Measurements from ENCODE around the gene SYF2. TPM values are rescaled to one million over a fixed set of nuclear protein-coding genes. Genes with fewer than 3 reads are reported as not detected.
"Not testable (repeated sequence)": the region's sequence is repeated elsewhere in the genome, so short reads cannot be mapped to it uniquely, and the experiment has no call there.

SYF2 gene
- total RNA-seq, 1 donor from 2014 or later = 33.9 TPM

GRCh38 chr1:25197235-25197975, 34.9 kb downstream of the SYF2 start:
- Histone ChIP-seq H3K4me1 (ENCODE audit: control insufficient read depth in 3 of 3, insufficient read depth in 3 of 3, low read length in 3 of 3) (peaks cover 24 to 43% (median 30%) of the 10 kb centered on the region in 3 donors), H3K9me3 (ENCODE audit: control insufficient read depth in 3 of 3, low read length in 3 of 3) (no peaks in the 10 kb centered on the region), H3K4me3 (ENCODE audit: low read length in 3 of 3) (no peak overlapping the region), H3K27ac (ENCODE audit: low read depth, low read length) (no peak overlapping the region), H3K36me3 (ENCODE audit: control insufficient read depth in 3 of 3, insufficient read depth in 3 of 3, low read length in 3 of 3) (no peaks in the 10 kb centered on the region), H3K27me3 (ENCODE audit: control insufficient read depth in 3 of 3, insufficient read depth in 3 of 3, low read length in 3 of 3) (peaks cover 5 to 36% (median 27%) of the 10 kb centered on the region in 3 donors), H3K9ac (ENCODE audit: low read depth in 1 of 3, low read length in 3 of 3) (no peak overlapping the region)

GRCh38 chr1:25196830-25197229, 35.5 kb downstream of the SYF2 start:
- Histone ChIP-seq H3K27ac (ENCODE audit: low read depth, low read length) (no peak overlapping the region), H3K9me3 (ENCODE audit: control insufficient read depth in 3 of 3, low read length in 3 of 3) (no peaks in the 10 kb centered on the region), H3K9ac (ENCODE audit: low read depth in 1 of 3, low read length in 3 of 3) (no peak overlapping the region), H3K4me1 (ENCODE audit: control insufficient read depth in 3 of 3, insufficient read depth in 3 of 3, low read length in 3 of 3) (peaks cover 24 to 43% (median 30%) of the 10 kb centered on the region in 3 donors), H3K4me3 (ENCODE audit: low read length in 3 of 3) (no peak overlapping the region), H3K36me3 (ENCODE audit: control insufficient read depth in 3 of 3, insufficient read depth in 3 of 3, low read length in 3 of 3) (no peaks in the 10 kb centered on the region), H3K27me3 (ENCODE audit: control insufficient read depth in 3 of 3, insufficient read depth in 3 of 3, low read length in 3 of 3) (peaks cover 5 to 40% (median 27%) of the 10 kb centered on the region in 3 donors)

DNA sequence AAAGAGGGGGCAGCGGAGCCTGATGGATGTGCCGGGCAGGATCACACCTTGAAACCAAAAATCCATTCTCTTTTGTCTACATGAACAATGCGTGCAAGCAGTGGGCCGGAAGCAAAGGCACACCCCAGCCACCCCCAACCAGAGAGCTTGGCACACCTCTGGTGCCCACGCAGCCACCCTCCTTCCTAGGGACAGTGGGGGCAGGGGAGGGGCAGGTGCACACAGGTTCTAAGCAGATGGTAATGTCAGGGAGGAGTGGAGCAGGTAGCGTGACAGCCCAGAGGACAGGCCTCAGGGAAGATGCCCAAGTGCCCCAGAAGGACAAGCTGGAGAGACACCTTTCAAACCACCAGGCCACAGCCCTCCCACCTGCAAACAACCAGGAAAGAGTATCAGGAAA, 36.5 kb downstream of the SYF2 start:
- Histone ChIP-seq H3K36me3 (ENCODE audit: control insufficient read depth in 3 of 3, insufficient read depth in 3 of 3, low read length in 3 of 3) (no peaks in the 10 kb centered on the region), H3K4me3 (ENCODE audit: low read length in 3 of 3) (no peak overlapping the region), H3K27ac (ENCODE audit: low read depth, low read length) (no peak overlapping the region), H3K9me3 (ENCODE audit: control insufficient read depth in 3 of 3, low read length in 3 of 3) (no peaks in the 10 kb centered on the region), H3K4me1 (ENCODE audit: control insufficient read depth in 3 of 3, insufficient read depth in 3 of 3, low read length in 3 of 3) (peaks cover 24 to 38% (median 30%) of the 10 kb centered on the region in 3 donors), H3K27me3 (ENCODE audit: control insufficient read depth in 3 of 3, insufficient read depth in 3 of 3, low read length in 3 of 3) (peaks cover 9 to 45% (median 27%) of the 10 kb centered on the region in 3 donors), H3K9ac (ENCODE audit: low read depth in 1 of 3, low read length in 3 of 3) (no peak overlapping the region)

- Histone ChIP-seq H3K36me3 (ENCODE audit: control insufficient read depth in 3 of 3, insufficient read depth in 3 of 3, low read length in 3 of 3) (no peaks in the 10 kb centered on the region), H3K4me1 (ENCODE audit: control insufficient read depth in 3 of 3, insufficient read depth in 3 of 3, low read length in 3 of 3) (peaks cover 16 to 30% (median 21%) of the 10 kb centered on the region in 3 donors), H3K9me3 (ENCODE audit: control insufficient read depth in 3 of 3, low read length in 3 of 3) (no peaks in the 10 kb centered on the region), H3K27me3 (ENCODE audit: control insufficient read depth in 3 of 3, insufficient read depth in 3 of 3, low read length in 3 of 3) (peaks cover 9 to 41% (median 27%) of the 10 kb centered on the region in 3 donors), H3K27ac (ENCODE audit: low read depth, low read length) (no peak overlapping the region), H3K9ac (ENCODE audit: low read depth in 1 of 3, low read length in 3 of 3) (no peak overlapping the region), H3K4me3 (ENCODE audit: low read length in 3 of 3) (no peak overlapping the region)
Observed at GRCh38 chr1:25194572-25195020, 37.7 kb downstream of the SYF2 start.

DNA sequence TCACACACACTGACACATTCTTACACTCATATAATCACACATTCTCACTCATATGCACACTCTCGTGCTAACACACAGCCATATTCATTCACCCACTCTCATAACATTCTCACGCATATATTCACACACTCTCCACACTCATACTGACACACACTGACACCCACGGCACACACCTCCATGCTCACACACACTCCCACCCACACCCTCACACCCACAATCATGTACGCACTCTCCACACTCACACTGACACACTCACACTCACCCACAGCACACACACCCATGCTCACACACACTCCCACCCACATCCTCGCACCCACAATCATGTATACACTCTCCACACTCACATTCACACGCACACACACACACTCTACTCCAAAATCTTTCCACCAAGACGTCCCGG, 38.2 kb downstream of the SYF2 start:
- no peaks in the 10 kb centered on the region for H3K36me3 ChIP-seq (ENCODE audit: control insufficient read depth in 3 of 3, insufficient read depth in 3 of 3, low read length in 3 of 3)
- peaks cover 9 to 41% (median 27%) of the 10 kb centered on the region in 3 donors for H3K27me3 ChIP-seq (ENCODE audit: control insufficient read depth in 3 of 3, insufficient read depth in 3 of 3, low read length in 3 of 3)
- peaks cover 11 to 24% (median 15%) of the 10 kb centered on the region in 3 donors for H3K4me1 ChIP-seq (ENCODE audit: control insufficient read depth in 3 of 3, insufficient read depth in 3 of 3, low read length in 3 of 3)
- H3K9me3 ChIP-seq (ENCODE audit: control insufficient read depth in 3 of 3, low read length in 3 of 3) = no peaks in the 10 kb centered on the region
- H3K4me3 ChIP-seq (ENCODE audit: low read length in 3 of 3) = no peak overlapping the region
- no peak overlapping the region for H3K27ac ChIP-seq (ENCODE audit: low read depth, low read length)
- no peak overlapping the region for H3K9ac ChIP-seq (ENCODE audit: low read depth in 1 of 3, low read length in 3 of 3)

- Histone ChIP-seq H3K9ac (ENCODE audit: low read depth in 1 of 3, low read length in 3 of 3) (no peak overlapping the region), H3K4me1 (ENCODE audit: control insufficient read depth in 3 of 3, insufficient read depth in 3 of 3, low read length in 3 of 3) (peaks cover 3 to 16% (median 7%) of the 10 kb centered on the region in 3 donors), H3K4me3 (ENCODE audit: low read length in 3 of 3) (no peak overlapping the region), H3K27me3 (ENCODE audit: control insufficient read depth in 3 of 3, insufficient read depth in 3 of 3, low read length in 3 of 3) (peaks cover 9 to 41% (median 27%) of the 10 kb centered on the region in 3 donors), H3K27ac (ENCODE audit: low read depth, low read length) (no peak overlapping the region), H3K36me3 (ENCODE audit: control insufficient read depth in 3 of 3, insufficient read depth in 3 of 3, low read length in 3 of 3) (no peaks in the 10 kb centered on the region), H3K9me3 (ENCODE audit: control insufficient read depth in 3 of 3, low read length in 3 of 3) (no peaks in the 10 kb centered on the region)
Observed at GRCh38 chr1:25193229-25193628, 39.1 kb downstream of the SYF2 start.

- Histone ChIP-seq H3K27ac (ENCODE audit: low read depth, low read length) (no peak overlapping the region), H3K9ac (ENCODE audit: low read depth in 1 of 3, low read length in 3 of 3) (no peak overlapping the region), H3K36me3 (ENCODE audit: control insufficient read depth in 3 of 3, insufficient read depth in 3 of 3, low read length in 3 of 3) (no peaks in the 10 kb centered on the region), H3K4me1 (ENCODE audit: control insufficient read depth in 3 of 3, insufficient read depth in 3 of 3, low read length in 3 of 3) (peaks cover 0 to 5% (median 0%) of the 10 kb centered on the region in 3 donors), H3K27me3 (ENCODE audit: control insufficient read depth in 3 of 3, insufficient read depth in 3 of 3, low read length in 3 of 3) (peaks cover 9 to 39% (median 24%) of the 10 kb centered on the region in 3 donors), H3K9me3 (ENCODE audit: control insufficient read depth in 3 of 3, low read length in 3 of 3) (no peaks in the 10 kb centered on the region), H3K4me3 (ENCODE audit: low read length in 3 of 3) (no peak overlapping the region)
Observed at GRCh38 chr1:25192154-25192553, 40.1 kb downstream of the SYF2 start.

- H3K27ac ChIP-seq (ENCODE audit: low read depth, low read length) = no peak overlapping the region
- peaks cover 11 to 28% (median 19%) of the 10 kb centered on the region in 3 donors for H3K27me3 ChIP-seq (ENCODE audit: control insufficient read depth in 3 of 3, insufficient read depth in 3 of 3, low read length in 3 of 3)
- H3K36me3 ChIP-seq (ENCODE audit: control insufficient read depth in 3 of 3, insufficient read depth in 3 of 3, low read length in 3 of 3) = no peaks in the 10 kb centered on the region
Observed at GRCh38 chr1:25190260-25190659, 42.0 kb downstream of the SYF2 start.

DNA sequence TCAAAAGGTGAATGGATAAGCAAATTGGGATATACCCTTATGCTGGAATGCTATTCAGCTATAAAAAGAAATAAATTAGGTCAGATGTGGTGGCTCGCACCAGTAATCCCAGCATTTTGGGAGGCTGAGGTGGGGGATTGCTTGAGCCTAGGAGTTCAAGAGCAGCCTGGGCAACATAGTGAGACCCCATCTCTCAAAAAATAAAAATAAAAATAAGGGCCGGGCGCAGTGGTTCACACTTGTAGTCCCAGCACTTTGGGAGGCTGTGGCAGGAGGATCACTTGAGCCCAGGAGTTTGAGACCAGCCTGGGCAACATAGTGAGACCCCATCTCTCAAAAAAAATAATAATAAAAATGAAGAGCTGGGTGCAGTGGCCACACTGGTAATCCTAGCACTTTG, 44.4 kb downstream of the SYF2 start:
- not testable (repeated sequence) for H3K4me1 ChIP-seq (ENCODE audit: control insufficient read depth in 3 of 3, insufficient read depth in 3 of 3, low read length in 3 of 3); H3K36me3 ChIP-seq (ENCODE audit: control insufficient read depth in 3 of 3, insufficient read depth in 3 of 3, low read length in 3 of 3); H3K4me3 ChIP-seq (ENCODE audit: low read length in 3 of 3); H3K27ac ChIP-seq (ENCODE audit: low read depth, low read length); H3K9me3 ChIP-seq (ENCODE audit: control insufficient read depth in 3 of 3, low read length in 3 of 3); H3K9ac ChIP-seq (ENCODE audit: low read depth in 1 of 3, low read length in 3 of 3)
- peaks cover 6 to 17% (median 14%) of the 10 kb centered on the region in 3 donors for H3K27me3 ChIP-seq (ENCODE audit: control insufficient read depth in 3 of 3, insufficient read depth in 3 of 3, low read length in 3 of 3)

More at GRCh38 chr1:25190260-25190659, 42.0 kb downstream of the SYF2 start:
- no peaks in the 10 kb centered on the region for H3K9me3 ChIP-seq (ENCODE audit: control insufficient read depth in 3 of 3, low read length in 3 of 3)
- H3K4me3 ChIP-seq (ENCODE audit: low read length in 3 of 3) = no peak overlapping the region
- H3K9ac ChIP-seq (ENCODE audit: low read depth in 1 of 3, low read length in 3 of 3) = no peak overlapping the region
- peaks cover 0 to 4% (median 0%) of the 10 kb centered on the region in 3 donors for H3K4me1 ChIP-seq (ENCODE audit: control insufficient read depth in 3 of 3, insufficient read depth in 3 of 3, low read length in 3 of 3)

DNA sequence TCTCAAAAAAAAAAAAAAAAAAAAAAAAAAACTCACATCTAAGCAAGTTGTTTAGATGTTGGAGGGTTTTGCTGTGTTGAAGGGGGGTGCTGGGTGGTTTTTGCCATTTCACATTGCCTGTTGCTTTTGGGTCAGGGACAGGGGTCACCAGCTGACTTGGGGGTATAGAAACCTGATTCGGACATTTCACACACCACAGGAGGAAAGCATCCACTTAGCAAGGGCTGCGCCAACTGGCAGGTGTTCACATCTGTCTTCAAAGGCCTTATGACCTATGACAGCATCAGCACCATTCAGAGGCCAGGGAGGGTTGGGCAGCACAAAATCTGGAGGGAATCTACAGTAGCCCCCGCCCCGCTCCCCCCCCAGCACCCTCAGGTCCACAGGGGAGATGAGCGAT, 45.2 kb downstream of the SYF2 start:
- Histone ChIP-seq H3K4me1 (ENCODE audit: control insufficient read depth in 3 of 3, insufficient read depth in 3 of 3, low read length in 3 of 3) (no peaks in the 10 kb centered on the region), H3K4me3 (ENCODE audit: low read length in 3 of 3) (no peak overlapping the region), H3K9me3 (ENCODE audit: control insufficient read depth in 3 of 3, low read length in 3 of 3) (no peaks in the 10 kb centered on the region), H3K9ac (ENCODE audit: low read depth in 1 of 3, low read length in 3 of 3) (no peak overlapping the region), H3K27me3 (ENCODE audit: control insufficient read depth in 3 of 3, insufficient read depth in 3 of 3, low read length in 3 of 3) (peaks cover 6 to 13% (median 12%) of the 10 kb centered on the region in 3 donors), H3K36me3 (ENCODE audit: control insufficient read depth in 3 of 3, insufficient read depth in 3 of 3, low read length in 3 of 3) (no peaks in the 10 kb centered on the region), H3K27ac (ENCODE audit: low read depth, low read length) (no peak overlapping the region)
